IPS-18c (cell line): ENCODE data around the gene GTPBP1.

ENCODE experiments used
- H3K4me3 ChIP-seq: 2 replicates; pipeline ENCODE4 v1.7.0; 2013; ENCODE audit warnings: low read depth, mild to moderate bottlenecking, low read length, moderate library complexity; ENCODE audit not compliant: insufficient read depth
- H3K9me3 ChIP-seq: one replicate; pipeline ENCODE4 v1.6.1; 2013; ENCODE audit warnings: mild to moderate bottlenecking, low read length, moderate library complexity; ENCODE audit not compliant: control insufficient read depth, insufficient read depth

Gene GTPBP1

DNA sequence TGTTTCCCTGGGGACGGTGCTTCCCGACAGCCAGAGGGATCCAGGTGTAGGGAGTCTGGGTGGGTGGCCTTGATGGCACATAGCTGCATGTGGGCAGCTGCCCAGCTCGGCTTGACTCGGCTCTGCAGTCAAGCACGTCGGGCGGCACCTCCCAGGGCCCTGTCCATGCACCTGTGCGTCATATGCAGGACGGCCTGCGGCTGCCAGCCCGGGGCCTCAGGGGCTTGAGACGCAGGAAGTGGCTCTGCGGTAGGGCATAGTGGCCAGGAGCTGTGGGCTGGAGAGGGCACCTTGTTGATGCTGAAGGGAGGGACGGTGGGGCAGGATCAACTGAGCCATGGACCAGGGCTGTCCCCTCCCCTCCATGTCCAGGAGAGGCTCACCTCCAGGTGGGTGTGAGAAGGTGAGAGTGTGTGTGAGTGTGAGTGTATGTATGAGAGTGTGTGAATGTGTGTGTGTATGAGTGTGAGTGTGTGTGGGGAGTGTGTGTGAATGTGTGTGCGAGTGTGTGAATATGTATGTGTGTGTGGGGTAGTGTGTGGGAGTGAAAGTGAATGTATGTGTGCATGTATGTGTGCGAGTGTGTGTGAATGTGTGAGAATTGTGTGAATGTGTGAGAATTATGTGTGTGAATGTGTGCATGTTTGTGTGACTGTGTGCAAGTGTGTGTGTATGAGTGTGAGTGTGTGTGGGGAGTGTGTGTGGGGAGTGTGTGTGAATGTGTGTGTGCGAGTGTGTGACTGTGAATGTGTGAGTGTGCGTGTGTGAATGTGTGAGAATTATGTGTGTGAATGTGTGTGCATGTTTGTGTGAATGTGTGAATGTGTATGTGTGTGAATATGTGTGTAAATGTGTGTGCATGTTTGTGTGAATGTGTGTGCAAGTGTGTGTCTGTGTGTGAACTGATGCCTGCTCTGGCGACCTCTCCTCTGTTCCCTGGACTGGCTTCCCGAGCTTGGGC lies 55.7 kb downstream of the GTPBP1 start:
- H3K4me3 ChIP-seq, result no peak overlapping the region
- H3K9me3 ChIP-seq, result no peaks in the 10 kb centered on the region

DNA sequence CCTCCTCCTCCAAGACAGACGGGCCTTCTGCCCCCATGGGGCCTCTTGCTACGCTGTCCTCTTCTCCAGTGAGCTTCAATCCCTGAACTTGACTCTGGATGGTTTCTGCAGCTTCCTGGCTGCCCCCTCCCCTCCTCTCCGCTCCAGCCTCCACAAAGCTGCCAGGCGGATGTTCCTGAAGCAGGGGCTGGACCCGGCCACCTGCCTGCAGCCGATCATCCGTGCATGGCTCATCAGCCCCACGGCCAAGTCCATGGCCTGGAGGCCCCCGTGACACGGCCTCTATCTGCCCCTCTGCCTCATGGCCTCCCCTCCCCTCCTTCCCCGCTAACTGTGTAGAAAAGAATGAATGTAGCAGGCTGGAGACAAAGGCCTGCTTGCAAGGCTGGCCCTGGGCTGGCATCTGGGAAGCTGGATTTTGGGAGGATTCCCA lies 56.8 kb downstream of the GTPBP1 start:
- Histone ChIP-seq H3K4me3 (no peak overlapping the region), H3K9me3 (no peaks in the 10 kb centered on the region)

DNA sequence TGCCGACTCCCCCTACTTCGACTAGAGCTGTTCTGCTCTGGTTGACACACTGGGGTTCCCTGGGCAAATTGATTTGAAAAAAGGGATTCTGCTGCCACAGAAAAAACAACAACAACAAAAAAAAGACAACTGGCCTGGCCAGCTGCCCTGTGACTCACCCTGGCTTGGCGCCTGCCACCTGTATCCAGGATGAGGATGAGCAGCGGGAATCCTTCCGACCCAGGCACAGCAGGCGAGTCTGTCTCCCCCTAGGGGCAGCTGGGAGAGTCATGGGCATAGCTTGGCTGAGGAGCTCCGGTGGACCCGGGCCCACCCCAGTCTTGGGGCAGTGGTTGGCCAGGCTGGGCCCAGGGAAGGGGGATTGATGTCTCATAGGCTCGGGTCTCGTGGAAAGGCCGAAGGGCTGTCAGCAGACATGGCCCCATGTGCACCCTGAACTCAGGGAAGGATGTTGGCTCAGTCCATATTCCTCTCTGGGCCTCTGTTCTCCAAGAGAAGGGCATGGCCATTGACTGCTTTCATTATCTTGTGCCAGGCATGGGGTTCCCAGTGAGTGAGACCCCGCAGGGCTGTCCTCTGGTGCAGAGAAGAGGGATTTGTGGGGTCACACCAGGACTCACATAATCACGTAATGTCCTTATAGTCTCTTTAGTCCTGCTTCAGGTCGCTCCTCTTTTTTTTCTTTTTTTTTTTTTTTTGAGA lies 60.5 kb downstream of the GTPBP1 start:
- Histone ChIP-seq H3K4me3 (no peak overlapping the region), H3K9me3 (no peaks in the 10 kb centered on the region)

DNA sequence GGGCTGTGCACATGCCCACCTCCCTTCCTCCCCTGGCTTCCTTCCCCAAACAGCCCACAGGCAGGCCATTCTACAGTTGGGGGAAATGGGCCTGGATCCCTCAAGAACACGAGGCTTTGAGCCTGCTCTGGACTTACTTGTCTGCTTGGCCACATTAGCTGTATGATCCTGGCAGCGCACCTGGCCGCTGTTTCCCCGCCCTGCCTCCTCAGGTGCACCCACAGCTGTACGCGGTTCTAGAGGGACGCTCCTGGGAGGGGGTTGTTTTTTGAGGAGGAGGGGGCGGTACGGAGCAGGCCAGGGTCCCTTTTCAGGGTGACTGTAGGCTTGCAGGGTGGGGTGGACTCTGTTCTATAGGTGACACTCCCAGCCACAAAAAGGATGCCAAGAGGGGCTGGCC lies 61.6 kb downstream of the GTPBP1 start:
- no peaks in the 10 kb centered on the region for H3K9me3 ChIP-seq
- H3K4me3 ChIP-seq, result no peak overlapping the region

DNA sequence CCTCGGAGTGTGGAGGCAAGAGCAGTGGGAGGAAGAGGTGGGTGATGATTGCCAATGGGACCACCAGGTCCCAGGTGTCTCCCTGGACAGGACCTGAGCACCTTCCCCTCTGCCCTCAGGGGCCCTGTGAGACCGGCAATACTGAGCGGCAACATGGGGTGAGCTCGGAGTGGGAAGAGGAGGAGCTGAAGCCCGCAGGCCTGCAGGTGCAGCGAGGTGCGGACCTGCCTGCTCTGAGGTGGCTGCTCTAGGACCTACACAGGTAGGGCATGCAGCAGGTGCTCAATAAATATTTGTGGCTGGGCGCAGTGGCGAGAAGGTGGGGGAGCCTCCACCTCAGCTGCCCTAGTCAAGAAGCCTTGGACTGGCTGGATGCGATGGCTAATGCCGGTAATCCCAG lies 62.3 kb downstream of the GTPBP1 start:
- no peak overlapping the region for H3K4me3 ChIP-seq

DNA sequence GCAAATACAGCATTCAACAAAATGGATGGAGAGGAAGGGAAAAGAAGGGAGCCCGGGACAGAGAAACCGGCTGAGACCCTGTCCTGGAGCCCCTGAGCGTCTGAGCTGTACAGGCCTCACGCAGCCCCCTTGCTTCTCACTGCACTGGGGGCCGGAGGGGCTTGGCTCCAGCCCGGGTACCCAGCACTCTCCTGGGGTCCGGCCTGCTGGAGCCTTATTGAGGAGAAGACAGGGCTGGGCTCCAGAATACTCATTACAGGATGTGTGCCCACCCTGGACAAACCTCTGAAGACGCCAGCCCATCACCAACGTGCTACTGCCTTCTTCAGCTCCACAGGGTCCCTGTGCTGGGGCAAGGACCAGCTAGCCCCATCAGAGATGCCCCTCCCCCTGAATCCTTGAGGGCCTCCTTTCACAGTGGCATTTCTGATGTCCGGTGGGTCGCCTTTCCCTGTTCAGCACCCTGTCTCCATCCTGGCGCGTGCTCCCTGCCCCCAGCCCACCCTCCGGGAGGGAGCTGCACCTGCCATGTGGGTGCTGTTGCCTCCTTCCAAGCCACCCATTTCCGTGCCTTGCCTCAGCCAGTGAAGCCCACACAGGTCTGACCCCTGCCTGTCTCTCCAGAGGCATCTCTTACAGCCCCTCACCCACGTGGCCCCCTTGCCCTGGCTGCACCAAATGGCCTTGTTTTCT lies 64.7 kb downstream of the GTPBP1 start:
- Histone ChIP-seq H3K9me3 (no peaks in the 10 kb centered on the region), H3K4me3 (no peak overlapping the region)

More for the DNA sequence above, 62.3 kb downstream of the GTPBP1 start:
- H3K9me3 ChIP-seq, result no peaks in the 10 kb centered on the region

DNA sequence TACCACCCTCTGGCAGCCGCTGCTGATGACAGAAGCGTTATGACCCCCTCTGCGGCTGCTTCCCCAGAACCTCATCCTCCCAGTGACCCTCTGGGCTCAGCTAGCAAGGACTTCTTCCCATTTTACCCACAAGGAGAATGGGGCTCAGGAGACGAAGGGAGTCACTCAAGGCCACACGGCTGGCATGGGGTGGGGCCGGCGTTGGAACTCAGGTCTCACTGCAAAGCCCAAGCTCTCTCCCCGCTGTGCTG lies 66.8 kb downstream of the GTPBP1 start:
- Histone ChIP-seq H3K9me3 (no peaks in the 10 kb centered on the region), H3K4me3 (no peak overlapping the region)

DNA sequence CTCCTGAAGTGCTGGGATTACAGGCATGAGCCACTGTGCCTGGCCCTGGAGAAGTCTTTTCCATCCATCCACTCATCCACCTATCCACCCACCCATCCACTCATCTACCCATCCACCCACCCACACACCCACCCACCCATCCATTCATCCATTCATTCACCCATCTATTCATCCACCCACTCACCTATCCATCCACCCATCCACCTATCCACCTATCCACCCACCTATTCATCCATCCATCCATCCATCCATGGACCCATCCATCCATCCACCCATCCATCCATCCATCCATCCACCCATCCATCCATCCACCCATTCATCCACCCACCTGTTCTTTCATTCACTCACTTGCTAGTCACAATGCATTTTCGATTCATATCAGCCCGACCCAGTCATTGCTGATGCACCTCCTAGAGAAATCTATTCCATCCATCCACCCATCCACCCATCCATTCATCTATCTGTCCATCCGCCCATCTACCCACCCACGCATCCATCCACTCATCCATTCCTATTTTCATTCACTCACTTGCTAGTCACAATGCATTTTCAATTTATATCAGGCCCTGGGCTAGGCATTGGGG lies 67.7 kb downstream of the GTPBP1 start:
- H3K9me3 ChIP-seq, result no peaks in the 10 kb centered on the region
- no peak overlapping the region for H3K4me3 ChIP-seq

DNA sequence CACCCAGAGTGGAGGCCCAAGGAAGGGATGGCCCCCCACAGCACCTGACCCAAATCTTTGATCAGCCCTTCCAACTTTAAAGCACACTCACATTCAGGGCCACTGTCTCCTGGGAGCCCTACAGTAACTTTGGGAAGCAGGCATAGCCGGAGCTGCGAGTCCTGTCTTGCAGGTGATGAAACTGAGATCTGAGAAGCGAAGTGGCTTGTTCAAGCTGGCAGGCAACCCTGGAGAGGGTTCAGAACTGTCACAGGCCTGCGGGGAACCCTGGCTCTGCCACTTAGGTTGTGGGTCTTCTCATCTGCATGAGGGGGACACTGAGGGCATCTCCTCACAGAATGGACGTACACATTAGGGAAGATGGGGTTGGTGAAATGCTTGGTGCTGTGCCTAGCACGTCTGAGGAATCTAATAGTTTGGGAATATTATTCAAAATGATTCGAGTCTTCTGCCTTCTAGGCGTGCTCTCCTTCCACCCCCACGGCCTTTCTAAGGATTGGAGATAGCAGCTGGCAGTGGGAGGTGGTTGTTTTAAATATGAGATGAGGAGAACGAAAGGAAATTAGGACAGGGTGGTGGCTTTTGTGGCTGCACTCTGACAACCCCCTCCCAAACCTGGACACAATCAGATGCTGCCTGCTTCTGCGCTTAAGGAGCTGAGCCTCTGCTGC lies 68.9 kb downstream of the GTPBP1 start:
- Histone ChIP-seq H3K4me3 (no peak overlapping the region), H3K9me3 (no peaks in the 10 kb centered on the region)

DNA sequence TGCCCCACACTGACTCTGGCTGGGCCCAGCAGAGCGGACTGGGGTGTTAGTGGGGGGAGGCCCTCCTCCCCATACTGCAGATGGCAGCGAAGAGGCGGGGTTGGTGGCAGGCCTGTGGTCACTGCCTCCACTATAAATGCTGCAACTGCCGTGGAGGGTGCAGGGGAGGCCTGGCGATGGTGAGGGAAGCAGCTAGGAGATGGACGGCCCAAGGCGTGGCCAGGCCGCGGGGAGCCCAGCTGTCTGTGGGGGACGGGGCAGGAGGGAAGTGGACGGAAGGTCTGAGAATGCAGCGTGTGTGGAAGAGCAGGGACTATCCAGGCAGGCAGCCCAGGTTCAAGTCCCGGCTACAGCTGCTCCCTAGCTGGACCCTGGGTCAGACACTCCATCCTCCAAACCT lies 69.9 kb downstream of the GTPBP1 start:
- H3K4me3 ChIP-seq, result no peak overlapping the region
- no peaks in the 10 kb centered on the region for H3K9me3 ChIP-seq

DNA sequence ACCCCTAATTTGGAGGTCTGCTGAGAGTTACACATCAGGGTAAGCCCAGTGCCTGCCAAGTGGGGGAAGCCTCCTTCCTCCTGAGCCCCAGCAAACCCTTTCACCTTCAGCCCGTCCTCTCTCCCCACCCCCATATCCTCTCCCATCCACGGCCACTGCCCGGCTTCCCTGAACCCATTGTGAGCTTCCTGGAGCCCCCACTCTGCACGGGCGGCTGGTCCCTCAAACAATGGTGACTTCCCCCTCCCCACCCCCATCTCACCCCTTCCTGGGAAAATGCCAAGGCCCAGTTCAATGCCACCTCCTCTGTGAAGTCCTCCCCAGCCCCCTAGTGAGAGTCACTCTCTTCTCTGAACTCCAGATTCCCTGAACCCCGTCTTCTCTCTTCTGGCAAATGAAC lies 70.3 kb downstream of the GTPBP1 start:
- Histone ChIP-seq H3K4me3 (no peak overlapping the region), H3K9me3 (no peaks in the 10 kb centered on the region)

DNA sequence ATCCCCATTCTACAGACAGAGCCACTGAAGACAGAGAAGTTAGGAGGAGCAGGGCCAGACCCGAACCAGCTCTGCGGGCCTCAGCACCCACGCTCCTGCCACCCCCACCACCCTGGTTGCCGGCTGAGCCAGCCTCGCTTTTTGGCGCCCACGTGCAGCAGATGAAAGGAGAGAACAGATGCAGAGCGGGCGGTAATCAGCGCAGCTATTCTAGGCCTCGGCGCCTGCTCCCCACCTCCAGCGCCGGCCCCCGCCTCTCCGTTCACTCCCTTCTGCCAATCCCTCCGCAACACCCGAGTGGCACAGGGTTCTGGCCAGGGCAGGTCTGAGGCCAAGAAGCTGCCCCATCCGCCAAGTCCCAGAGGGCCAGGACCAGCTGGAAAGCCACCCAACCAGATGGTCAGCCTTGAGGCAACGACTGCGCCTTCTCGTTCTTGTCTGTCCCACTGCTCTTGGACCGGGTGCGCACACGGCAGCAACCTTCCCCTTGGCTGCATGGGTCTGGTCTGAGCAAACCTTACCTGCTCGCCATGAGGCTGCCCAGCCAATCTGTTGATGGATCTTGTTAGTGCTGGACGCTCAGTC lies 71.4 kb downstream of the GTPBP1 start:
- no peaks in the 10 kb centered on the region for H3K9me3 ChIP-seq
- H3K4me3 ChIP-seq, result no peak overlapping the region

DNA sequence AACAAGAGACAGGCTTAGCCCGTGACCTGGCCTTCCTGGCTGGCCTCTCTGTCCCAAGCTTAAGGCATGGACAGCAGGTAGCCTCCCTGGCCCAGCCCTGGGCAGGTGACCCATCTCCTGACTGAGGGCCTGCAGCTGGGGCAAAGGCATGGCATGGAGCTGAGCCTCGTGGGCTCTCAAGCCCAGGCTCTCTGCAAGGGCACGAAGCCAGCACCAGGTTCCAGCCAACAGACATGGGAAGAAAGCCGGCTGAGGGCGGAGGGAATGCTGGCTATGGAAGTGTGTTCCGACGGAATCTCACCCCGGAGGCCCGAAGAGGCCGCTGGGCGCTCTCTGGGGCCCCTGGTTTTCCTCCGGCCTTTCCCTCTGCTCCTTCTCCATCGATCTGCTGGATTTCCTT lies 75.3 kb downstream of the GTPBP1 start:
- H3K4me3 ChIP-seq, result no peak overlapping the region

DNA sequence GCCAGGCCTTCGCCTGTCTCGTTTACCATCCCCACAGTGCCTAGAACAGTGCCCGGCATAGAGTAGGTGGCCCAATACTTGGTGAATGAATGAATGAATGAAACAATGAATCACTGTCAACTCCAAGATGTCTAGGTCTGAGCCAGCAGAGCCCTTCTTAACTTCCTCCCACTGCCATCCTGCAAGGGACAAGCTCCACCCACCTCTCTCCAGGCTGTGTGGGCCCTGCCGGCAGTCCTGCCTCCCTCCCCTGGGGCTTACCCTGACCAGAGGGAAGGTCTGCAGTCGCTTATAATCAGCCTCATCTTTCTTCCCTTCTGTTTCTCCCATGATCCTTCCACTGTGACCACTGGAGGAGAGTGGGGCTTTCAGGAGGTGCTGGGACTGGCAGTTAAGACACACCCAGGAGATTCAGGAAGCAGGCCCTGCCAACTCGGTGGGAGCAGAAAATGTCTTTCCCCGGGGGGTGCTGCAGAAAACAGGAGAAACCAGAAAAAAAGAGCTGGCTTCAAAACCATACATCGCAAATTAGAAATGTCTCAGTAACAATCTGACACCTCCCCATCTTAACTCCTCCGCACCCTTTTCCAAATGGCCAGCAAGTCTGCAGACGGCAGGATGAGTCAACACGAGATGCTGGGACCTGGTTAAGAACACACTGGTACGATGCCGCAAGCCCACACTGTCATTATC lies 76.8 kb downstream of the GTPBP1 start:
- no peak overlapping the region for H3K4me3 ChIP-seq

More for the DNA sequence above, 75.3 kb downstream of the GTPBP1 start:
- H3K9me3 ChIP-seq, result no peaks in the 10 kb centered on the region

More for the DNA sequence above, 76.8 kb downstream of the GTPBP1 start:
- H3K9me3 ChIP-seq, result no peaks in the 10 kb centered on the region
